ENCODE results near the gene TAL1.
"Not testable (repeated sequence)": the region's sequence is repeated elsewhere in the genome, so short reads cannot be mapped to it uniquely, and the experiment has no call there.

The TAL1 gene

DNA sequence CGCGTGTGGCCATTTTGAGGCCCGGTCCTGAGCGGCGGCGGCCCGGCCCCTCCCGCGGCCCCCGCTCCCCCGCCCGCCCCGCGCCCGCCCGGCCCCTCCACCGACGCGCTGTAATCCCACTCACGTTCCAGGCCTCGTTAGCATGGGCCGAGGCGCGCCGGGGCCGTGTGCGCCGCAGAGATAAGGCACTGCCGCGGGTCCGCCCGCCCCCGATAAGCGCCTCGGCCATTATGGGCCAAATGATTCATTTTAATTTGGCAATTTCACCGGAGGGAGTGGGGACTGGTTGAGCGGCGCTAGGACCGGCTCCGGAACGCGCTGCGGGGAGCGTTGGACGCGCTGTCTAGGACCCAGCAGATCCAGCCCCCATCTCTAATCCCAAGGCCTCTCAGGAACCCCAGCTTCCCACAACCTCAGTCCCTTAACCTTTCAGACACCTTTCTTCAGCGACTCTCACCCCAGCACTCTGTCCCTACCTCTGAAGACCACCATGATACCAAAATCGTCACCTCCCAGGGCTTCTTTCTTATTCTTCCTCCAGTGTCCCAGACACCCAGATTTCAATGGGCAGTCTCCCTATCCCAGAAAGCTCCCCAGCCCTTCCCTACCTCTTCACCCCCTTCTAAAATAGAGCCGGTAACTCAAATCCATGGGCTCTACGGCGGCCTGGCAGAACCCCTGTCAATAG lies at the start of gene TAL1:
Gene TAL1, minus strand, starts transcription at position 39 of the 688 bp plus-strand sequence. CDS start 6,337 bp downstream, outside the sequence.
- DNase-seq = no peak

- no peak for DNase-seq
These were observed 48.1 kb upstream of the TAL1 start for GRCh38 chr1:47280142-47280541.

DNA sequence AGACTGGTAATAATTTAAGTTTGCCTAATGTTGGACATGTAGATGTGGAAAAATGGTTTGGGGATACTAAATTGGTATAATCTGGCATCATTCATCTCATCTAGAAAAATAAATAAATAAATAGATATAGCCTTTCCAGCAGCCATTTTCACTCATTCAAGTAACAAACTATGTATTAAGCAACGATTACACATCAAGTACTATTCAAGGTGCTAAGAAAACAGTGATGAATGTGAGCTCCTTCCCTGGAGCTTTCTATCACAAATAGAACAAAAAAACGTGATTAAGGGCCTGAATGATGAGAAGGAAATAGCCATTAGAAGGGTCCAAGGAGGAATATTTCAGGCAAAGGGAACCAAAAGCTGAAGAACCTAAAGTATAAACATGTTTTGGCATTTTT lies 44.8 kb upstream of the TAL1 start:
- DNase-seq = no peak

DNA sequence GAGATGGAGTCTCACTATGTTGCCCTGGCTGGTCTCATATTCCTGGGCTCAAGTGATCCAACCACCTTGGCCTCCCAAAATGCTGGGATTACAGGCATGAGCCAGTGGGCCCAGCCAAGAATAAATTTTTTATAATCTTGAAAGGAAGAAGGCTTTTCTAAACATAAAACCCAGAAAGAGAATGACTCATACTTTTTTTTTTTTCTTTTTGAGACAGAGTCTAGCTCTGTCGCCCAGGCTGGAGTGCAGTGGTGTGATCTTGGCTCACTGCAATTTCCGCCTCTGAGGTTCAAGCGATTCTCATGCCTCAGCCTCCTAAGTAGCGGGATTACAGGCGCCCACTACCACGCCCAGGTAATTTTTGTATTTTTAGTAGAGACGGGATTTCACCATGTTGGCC lies 43.8 kb upstream of the TAL1 start:
- DNase-seq = not testable (repeated sequence)

GRCh38 chr1:47265529-47265928 lies 33.5 kb upstream of the TAL1 start:
- not testable (repeated sequence) for DNase-seq

- peak; percentile 49 for DNase-seq
These were observed 30.9 kb upstream of the TAL1 start for GRCh38 chr1:47262787-47263413.

DNA sequence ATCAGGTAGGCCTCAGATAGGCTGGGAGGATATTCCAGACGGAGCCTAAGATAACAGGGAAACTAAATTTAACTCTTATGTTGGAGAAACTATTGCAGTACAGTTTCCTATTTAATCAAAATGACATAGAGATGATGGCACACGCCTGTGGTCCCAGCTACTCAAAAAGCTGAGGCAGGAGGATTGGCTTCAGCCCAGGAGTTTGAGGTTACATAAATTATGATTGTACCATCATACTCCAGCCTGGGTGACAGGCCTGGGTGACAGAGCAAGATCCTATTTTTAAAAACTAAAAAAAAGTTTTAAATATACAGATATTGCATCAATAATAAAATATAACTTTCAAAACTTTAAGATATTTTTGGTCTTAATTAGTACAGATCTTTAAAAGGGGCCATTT lies 25.2 kb upstream of the TAL1 start:
- no peak for DNase-seq

DNA sequence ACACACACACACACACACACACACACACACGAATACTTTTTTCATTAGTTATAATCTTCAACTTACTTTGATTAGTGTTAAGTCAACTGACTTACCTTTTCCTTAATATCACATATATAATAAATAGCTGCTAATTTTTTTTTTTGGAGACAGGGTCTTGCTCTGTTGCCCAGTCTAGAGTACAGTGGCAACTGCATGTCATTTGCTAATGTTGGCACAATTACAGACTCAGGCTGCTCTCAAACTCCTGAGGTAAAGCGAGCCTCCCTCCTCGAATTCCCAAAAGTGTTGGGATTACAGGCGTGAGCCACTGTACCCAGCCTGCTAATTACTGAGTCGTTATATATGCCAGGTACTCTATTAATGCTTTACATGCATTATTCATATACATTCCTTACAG lies 20.8 kb upstream of the TAL1 start:
- no peak for DNase-seq

GRCh38 chr1:47252369-47252768 lies 20.3 kb upstream of the TAL1 start:
- DNase-seq = no peak

DNA sequence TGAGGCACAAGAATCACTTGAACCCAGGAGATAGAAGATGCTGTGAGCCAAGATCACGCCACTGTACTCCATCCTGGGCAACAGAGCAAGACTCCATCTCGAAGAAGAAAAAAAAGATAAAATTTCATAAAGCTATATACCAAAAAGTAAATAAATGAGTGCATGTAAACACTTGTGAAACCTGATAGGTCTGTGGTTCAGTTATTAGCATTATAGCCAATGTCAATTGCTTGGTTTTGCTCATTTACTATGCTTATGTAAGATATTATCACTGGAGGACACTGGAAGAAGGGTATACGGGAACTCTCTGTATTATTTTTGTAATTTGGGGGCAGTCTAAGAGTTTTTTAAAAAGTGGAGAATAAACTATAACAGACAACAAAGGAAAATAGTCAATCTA lies 17.7 kb upstream of the TAL1 start:
- DNase-seq = no peak

- no peak for DNase-seq
These were observed 12.4 kb upstream of the TAL1 start for GRCh38 chr1:47244339-47244862.

GRCh38 chr1:47243910-47244309 lies 11.9 kb upstream of the TAL1 start:
- DNase-seq = no peak

DNA sequence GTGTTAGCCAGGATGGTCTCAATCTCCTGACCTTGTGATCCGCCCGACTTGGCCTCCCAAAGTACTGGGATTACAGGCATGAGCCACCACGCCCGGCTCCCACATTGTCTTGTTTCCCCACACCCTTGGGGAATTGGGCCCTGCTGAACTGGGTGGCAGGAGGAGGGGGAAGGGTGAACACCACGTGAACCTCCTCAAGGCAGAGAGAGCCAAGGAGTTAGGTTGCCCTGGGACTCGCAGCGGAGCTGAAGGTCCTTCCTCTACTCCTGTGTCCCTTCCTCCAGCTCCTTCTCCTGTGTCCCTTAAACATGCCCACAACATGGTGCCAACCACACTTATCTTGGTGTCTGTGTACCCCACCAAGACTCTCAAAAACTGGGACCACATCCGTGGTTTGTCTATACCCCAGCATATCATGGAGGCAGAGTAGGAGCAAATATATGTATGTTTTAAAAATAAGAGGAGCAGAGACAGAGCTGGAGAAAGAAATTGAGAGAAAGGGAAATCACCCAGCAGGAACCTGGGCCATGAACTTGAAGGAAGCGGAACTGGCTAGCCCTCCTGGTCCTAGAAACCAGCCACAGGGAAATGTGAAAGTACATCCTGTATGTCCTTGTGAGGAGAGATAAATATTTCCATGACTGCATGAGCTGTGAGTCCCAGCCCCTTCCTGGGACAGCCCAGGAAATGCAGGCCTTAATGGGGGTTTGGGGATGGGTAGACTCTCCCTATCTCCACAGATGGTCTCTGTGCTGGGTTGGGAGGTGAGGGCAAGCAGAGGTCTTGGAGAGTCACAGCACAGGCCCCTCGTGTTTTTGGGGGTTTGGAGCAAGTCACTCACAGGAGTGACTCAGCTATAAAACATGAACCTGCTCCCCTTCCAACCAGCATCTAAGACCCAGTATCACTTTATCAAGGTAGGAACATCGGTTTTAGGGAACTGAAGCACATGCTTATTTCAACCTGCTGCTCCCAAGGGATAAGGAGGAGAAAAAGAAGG lies 9.4 kb upstream of the TAL1 start:
- DNase-seq = no peak

- no peak for DNase-seq
These were observed 7.0 kb upstream of the TAL1 start for GRCh38 chr1:47238935-47239592.

- no peak for DNase-seq
These were observed 3.8 kb upstream of the TAL1 start for GRCh38 chr1:47235806-47236205.

DNA sequence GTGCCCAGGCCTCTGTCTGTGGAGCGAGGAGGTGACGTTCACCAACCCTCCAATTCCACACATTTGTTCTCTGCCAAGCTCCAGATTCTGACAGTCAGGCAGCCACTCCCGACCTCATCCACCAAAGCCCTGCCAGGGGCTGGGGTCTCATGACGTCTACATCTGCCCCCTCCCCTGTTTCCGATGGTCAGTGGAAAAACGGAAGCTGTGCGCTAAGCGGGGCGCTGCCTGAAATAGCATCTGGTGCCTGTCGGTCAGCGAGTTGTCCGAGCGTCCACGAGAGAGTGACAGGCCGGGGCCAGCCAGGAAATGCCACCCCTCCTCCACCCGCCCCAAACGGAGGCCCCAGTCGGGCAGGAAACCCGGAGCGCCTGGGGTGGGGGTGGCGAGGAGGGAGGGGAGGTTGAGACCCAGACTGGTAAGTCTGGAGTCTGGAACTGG lies 3.2 kb upstream of the TAL1 start:
- no peak for DNase-seq

GRCh38 chr1:47233186-47233585 lies 1.2 kb upstream of the TAL1 start:
- DNase-seq = no peak

GRCh38 chr1:47231301-47232186 lies 481 bp downstream of the TAL1 start:
- DNase-seq = peak; percentile 25

DNA sequence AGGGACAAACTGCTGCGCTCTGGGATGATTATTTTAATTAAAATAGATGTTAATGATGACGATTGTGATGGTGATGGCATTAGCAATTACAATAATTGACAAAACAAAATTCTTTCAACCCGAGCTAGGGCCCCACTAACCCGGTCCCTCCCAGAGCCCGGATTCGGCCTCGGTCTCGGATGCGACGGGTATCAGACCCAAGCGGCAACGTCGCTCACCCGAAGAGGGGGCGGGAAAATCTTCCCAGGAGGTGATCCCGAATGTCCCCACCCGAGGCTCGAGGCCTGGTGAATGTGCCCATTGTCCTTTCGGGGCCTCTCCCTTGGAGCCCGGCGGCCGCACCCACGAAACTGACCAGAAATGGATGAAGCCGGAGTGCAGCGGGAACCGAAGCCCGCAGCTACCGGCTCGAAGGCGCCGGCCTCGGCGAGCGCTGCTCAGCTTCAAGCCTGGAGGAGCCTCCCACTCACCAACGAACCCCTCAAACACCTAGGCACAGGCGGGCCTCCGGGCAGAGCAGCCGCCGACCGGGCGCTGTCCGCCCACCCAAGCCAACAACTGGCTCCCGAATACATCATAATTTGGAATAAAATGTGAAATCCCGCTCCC lies 1.2 kb downstream of the TAL1 start:
- DNase-seq = no peak

DNA sequence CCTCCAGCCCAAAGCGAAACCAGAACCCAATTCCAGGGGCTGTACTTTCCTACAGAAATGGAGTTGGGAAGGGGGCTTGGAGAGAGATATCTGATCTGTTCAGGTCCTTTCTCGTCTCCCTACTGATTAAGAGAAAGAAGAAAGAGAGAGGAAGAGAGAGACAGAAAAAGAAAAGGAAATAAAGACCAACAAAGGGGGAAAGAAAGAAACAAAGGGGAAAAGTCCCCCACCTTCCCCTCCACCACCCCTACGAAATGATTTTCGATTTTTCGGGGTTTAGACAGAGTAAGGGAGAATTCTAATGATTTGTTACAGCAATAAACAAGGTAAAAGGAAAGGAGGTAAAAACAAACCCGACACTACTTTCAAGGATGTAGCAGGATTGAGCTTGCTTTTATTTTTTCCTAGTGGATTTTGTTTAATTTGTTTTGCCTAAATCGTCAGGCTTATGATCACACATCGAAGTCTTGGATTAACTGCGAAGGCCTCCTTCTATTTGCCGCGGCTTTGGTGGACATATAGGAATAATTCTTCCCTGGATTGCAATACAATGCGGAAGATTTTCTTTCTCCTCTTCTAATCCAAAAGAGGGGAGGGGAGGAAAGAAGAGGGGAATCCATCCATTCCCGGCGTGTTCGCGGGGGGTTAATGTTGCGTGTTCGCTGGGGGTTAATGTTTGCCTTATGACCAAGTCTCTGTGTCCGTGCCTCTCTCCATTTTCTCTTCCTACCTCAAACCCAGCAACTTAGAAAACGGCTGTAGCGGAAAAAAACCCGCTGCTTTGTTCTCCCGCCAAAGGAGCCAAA lies 1.9 kb downstream of the TAL1 start:
- no peak for DNase-seq

Data from activated CD4-positive, alpha-beta T cell treated with anti-CD3 and anti-CD28 coated beads, Interleukin-2, Interleukin-6, amounts not matched to agents 100 ng/mL and 50 ng/mL, durations not matched to agents 16 hours and 8 hours (primary cell).